HG03139 (cell line): ENCODE data around the gene ATP8B1.
A peak's percentile ranks its signal among the peaks of the same experiment; 100 is the strongest.
"Not testable (repeated sequence)": the region's sequence is repeated elsewhere in the genome, so short reads cannot be mapped to it uniquely, and the experiment has no call there.

ENCODE experiments used
- ATAC-seq: cut with Tn5 transposase; IDR thresholded peaks from one replicate; pipeline ENCODE4 v1.9.1; 2021; ENCODE audit not compliant: unreplicated experiment

The ATP8B1 gene

GRCh38 chr18:57771193-57771592 lies 31.9 kb downstream of the ATP8B1 start:
- ATAC-seq = no peak

- ATAC-seq = no peak
These were observed 34.4 kb downstream of the ATP8B1 start for GRCh38 chr18:57768537-57769326.

GRCh38 chr18:57767259-57768050 lies 35.7 kb downstream of the ATP8B1 start:
- ATAC-seq = no peak

- no peak for ATAC-seq
These were observed 38.1 kb downstream of the ATP8B1 start for GRCh38 chr18:57764995-57765394.

- no peak for ATAC-seq
These were observed 39.0 kb downstream of the ATP8B1 start for GRCh38 chr18:57764087-57764486.

- ATAC-seq = no peak
These were observed 40.4 kb downstream of the ATP8B1 start for GRCh38 chr18:57762686-57763085.

GRCh38 chr18:57759650-57760049 lies 43.5 kb downstream of the ATP8B1 start:
- no peak for ATAC-seq

- no peak for ATAC-seq
These were observed 47.5 kb downstream of the ATP8B1 start for GRCh38 chr18:57755473-57756067.

GRCh38 chr18:57754577-57755338 lies 48.4 kb downstream of the ATP8B1 start:
- ATAC-seq = peak; percentile 86

- no peak for ATAC-seq
These were observed 50.1 kb downstream of the ATP8B1 start for GRCh38 chr18:57753063-57753462.

GRCh38 chr18:57749604-57749970 lies 53.5 kb downstream of the ATP8B1 start:
- ATAC-seq = no peak

- peak; percentile 92 for ATAC-seq
These were observed 54.1 kb downstream of the ATP8B1 start for GRCh38 chr18:57748770-57749603.

- peak; percentile 13 for ATAC-seq
These were observed 55.1 kb downstream of the ATP8B1 start for GRCh38 chr18:57747809-57748680.

- ATAC-seq = no peak
These were observed 58.9 kb downstream of the ATP8B1 start for GRCh38 chr18:57744211-57744694.

GRCh38 chr18:57743008-57743407 lies 60.1 kb downstream of the ATP8B1 start:
- no peak for ATAC-seq

GRCh38 chr18:57741273-57741672 lies 61.8 kb downstream of the ATP8B1 start:
- no peak for ATAC-seq

GRCh38 chr18:57738078-57738477 lies 65.0 kb downstream of the ATP8B1 start:
- no peak for ATAC-seq

GRCh38 chr18:57737400-57738060 lies 65.6 kb downstream of the ATP8B1 start:
- ATAC-seq = no peak

- not testable (repeated sequence) for ATAC-seq
These were observed 68.1 kb downstream of the ATP8B1 start for GRCh38 chr18:57735042-57735441.
